ENCODE results near the gene VAMP1. TPM values are rescaled to one million over a fixed set of nuclear protein-coding genes. Genes with fewer than 3 reads are reported as not detected.
A peak's percentile ranks its signal among the peaks of the same experiment; 100 is the strongest.

VAMP1 gene
- total and polyA plus RNA-seq, 2 of the 8 experiments (the other 6 are each of a cell fraction or from before 2014, with no cell fraction given): 10.8 to 23.1 TPM

- Histone ChIP-seq H2BK20ac (ENCODE audit: low read length) (no peak overlapping the region), H3K9me3 (ENCODE audit: insufficient read depth in 2 of 2, low read depth in 1 of 2, low read length in 1 of 2) (no peaks in the 10 kb centered on the region), H3K79me1 (ENCODE audit: low read depth, low read length) (peaks cover under 1% of the 10 kb centered on the region), H3K4me2 (ENCODE audit: insufficient read depth in 1 of 2, low read depth in 2 of 2, low read length in 2 of 2) (no peak overlapping the region), H3K4ac (replicated peaks; ENCODE audit: insufficient read length, low read depth, low read length) (no peak overlapping the region), H3K23ac (ENCODE audit: insufficient read length) (no peak overlapping the region), H3K4me3 (ENCODE audit: extremely low read depth in 1 of 4, insufficient read depth in 2 of 4, low read depth in 3 of 4, low read length in 4 of 4) (no peak overlapping the region), H2BK120ac (replicated peaks; ENCODE audit: low read depth, low read length) (no peak overlapping the region), H3K14ac (ENCODE audit: insufficient read length) (no peak overlapping the region), H2BK5ac (ENCODE audit: low read depth, low read length) (no peak overlapping the region), H3K27me3 (replicated peaks in 1 of 4; ENCODE audit: control insufficient read depth in 3 of 4, extremely low read depth in 1 of 4, insufficient read depth in 3 of 4, low read length in 3 of 4) (no peaks in the 10 kb centered on the region), H3K79me2 (ENCODE audit: control insufficient read depth in 1 of 2, insufficient read depth in 2 of 2, low read length in 2 of 2) (peaks cover 0 to 12% of the 10 kb centered on the region in 2 experiments; a peak in 2 of 4 replicates), H4K20me1 (replicated peaks in 1 of 2; ENCODE audit: control insufficient read depth in 1 of 2, insufficient read depth in 2 of 2, low read length in 2 of 2) (peaks cover 0 to 6% of the 10 kb centered on the region in 2 experiments), H2BK15ac (ENCODE audit: low read length) (no peak overlapping the region), H3K18ac (ENCODE audit: extremely low read depth, low read length) (no peak overlapping the region), H2AFZ (ENCODE audit: low read length) (no peak overlapping the region), H3K9ac (replicated peaks in 1 of 4; ENCODE audit: extremely low read depth in 1 of 4, low read depth in 3 of 4, low read length in 3 of 4) (no peak overlapping the region), H3K4me1 (replicated peaks in 1 of 4; ENCODE audit: control insufficient read depth in 3 of 4, insufficient read depth in 4 of 4, low read length in 3 of 4) (peaks cover 0 to under 1% (median 0%) of the 10 kb centered on the region in 4 experiments; a peak in 1 of 7 replicates), H4K91ac (replicated peaks; ENCODE audit: insufficient read length, low read length) (no peak overlapping the region), H3K56ac (replicated peaks; ENCODE audit: insufficient read length, low read depth, low read length) (no peak overlapping the region), H4K8ac (ENCODE audit: extremely low read depth, insufficient read depth, low read length) (no peak overlapping the region; the same call in 1 of the 2 replicates), H3K36me3 (ENCODE audit: control insufficient read depth in 2 of 4, insufficient read depth in 4 of 4, low read length in 3 of 4) (peaks cover 5 to 40% (median 26%) of the 10 kb centered on the region in 4 experiments), H3K23me2 (ENCODE audit: low read depth, low read length) (no peaks in the 10 kb centered on the region), H2BK12ac (ENCODE audit: low read depth, low read length) (no peak overlapping the region), H4K5ac (ENCODE audit: insufficient read length, low read depth, low read length) (no peak overlapping the region), H3K27ac (ENCODE audit: low read depth, low read length) (0 out of 2 replicates have a peak overlapping the region, but pooled peaks have one; percentile 0), H2AK5ac (ENCODE audit: low read depth, low read length) (no peak overlapping the region)
- WGBS, 2 experiments (ENCODE audit: extremely low coverage in 1 of 2, insufficient coverage in 1 of 2, insufficient read length in 1 of 2, insufficient replicate concordance in 2 of 2, low coverage in 1 of 2, low lambda C conversion rate in 2 of 2, missing lambda C conversion rate in 1 of 2): 89% methylated on average over 8 of the region's 8 CpGs; no CpG with 5 or more reads in 1 of the 2 experiments
- DNase-seq (ENCODE audit: low read depth in 1 of 2, low spot score in 2 of 2) (no peak), FAIRE-seq (no peak)
- ChIA-PET CTCF (ENCODE audit: partially characterized antibody) (interaction anchor here (0.8 to 10.5 kb wide), 33 partner anchors 8 to 159 kb away, joined by 3 to 202 read pairs (median 9); partner anchors contain the start of genes CD27, TAPBPL and TNFRSF1A), POLR2A (ENCODE audit: partially characterized antibody) (interaction anchor here (1.6 to 3.0 kb wide), 3 partner anchors 14 to 40 kb away, joined by 12 to 17 read pairs (median 14); no protein-coding TSS in a partner anchor)
- no peak for TF ChIP-seq EZH2 (IDR thresholded peaks at IDR 0.05; ENCODE audit: low read depth, low read length, severe bottlenecking)
- TF ChIP-seq POLR2A (IDR thresholded peaks at IDR 0.05; ENCODE audit: control extremely low read depth in 1 of 2, low read depth in 2 of 2, low read length in 2 of 2): no peak
- TF ChIP-seq SP4 (IDR thresholded peaks at IDR 0.05; ENCODE audit: low read length): no peak
- no peak for TF ChIP-seq EP300 (IDR thresholded peaks at IDR 0.05; ENCODE audit: borderline replicate concordance in 1 of 2, low read depth in 2 of 2, low read length in 2 of 2)
- TF ChIP-seq CHD2 (IDR thresholded peaks at IDR 0.05; ENCODE audit: low read length): no peak
- TF ChIP-seq FOSL1 (IDR thresholded peaks at IDR 0.05; ENCODE audit: insufficient read depth, low read depth, low read length): no peak
- TF ChIP-seq E2F6 (IDR thresholded peaks at IDR 0.05): no peak
- no peak for TF ChIP-seq HDAC2 (IDR thresholded peaks at IDR 0.05; ENCODE audit: borderline replicate concordance in 1 of 2, low read depth in 2 of 2, low read length in 2 of 2)
- no peak for TF ChIP-seq ZNF274 (IDR thresholded peaks at IDR 0.05; ENCODE audit: borderline replicate concordance, extremely low read depth, low read length)
- no peak for TF ChIP-seq NANOG (IDR thresholded peaks at IDR 0.05; ENCODE audit: insufficient read depth, low read depth, low read length, poor library complexity, severe bottlenecking)
- no peak for TF ChIP-seq SAP30 (IDR thresholded peaks at IDR 0.05; ENCODE audit: insufficient read depth, insufficient replicate concordance, low read length)
- no peak for TF ChIP-seq BCL11A (IDR thresholded peaks at IDR 0.05; ENCODE audit: low read depth in 2 of 2, low read length in 2 of 2)
Observed at GRCh38 chr12:6464531-6464930, 5.9 kb downstream of the VAMP1 start.

All from H1 (cell line).